HepG2 (cell line): ENCODE measurements around the gene MCF2L. TPM values are rescaled to one million over a fixed set of nuclear protein-coding genes. Genes with fewer than 3 reads are reported as not detected.

Experiments used
- NFRKB ChIP-seq: fragments of 450-650 bp; IDR thresholded peaks from 2 replicates; pipeline ENCODE4 v1.6.1; 2017
- TRIM22 ChIP-seq: fragments of 450-650 bp; IDR thresholded peaks from 2 replicates; pipeline ENCODE4 v1.6.1; 2017
- ZBTB2 ChIP-seq: sonication (generic); formaldehyde crosslinking; IDR thresholded peaks from 2 replicates; pipeline ENCODE4 v1.8.0; 2022; ENCODE audit warnings: low read depth, missing genetic modification reagents
- ZBTB4 ChIP-seq: sonication (generic); formaldehyde crosslinking; IDR thresholded peaks from 2 replicates; pipeline ENCODE4 v1.4.0; 2020; ENCODE audit warnings: missing genetic modification reagents, mild to moderate bottlenecking, borderline replicate concordance
- ZNF207 ChIP-seq: fragments of 450-650 bp; IDR thresholded peaks from 2 replicates; pipeline ENCODE4 v1.6.1; 2016; ENCODE audit warnings: antibody characterized with exemption, borderline replicate concordance
- ZNF552 ChIP-seq: sonication (generic); formaldehyde crosslinking; IDR thresholded peaks from 2 replicates; pipeline ENCODE4 v1.9.0; 2022; ENCODE audit warnings: missing genetic modification reagents, mild to moderate bottlenecking, borderline replicate concordance
- ZNF557 ChIP-seq: sonication (generic); formaldehyde crosslinking; IDR thresholded peaks from 2 replicates; pipeline ENCODE4 v1.4.0; 2020; ENCODE audit warnings: missing genetic modification reagents
- ZNF639 ChIP-seq: conservative IDR thresholded peaks from 2 replicates; pipeline ENCODE4 v1.6.1; 2018; ENCODE audit warnings: missing genetic modification reagents
- ZNF737 ChIP-seq: sonication (generic); formaldehyde crosslinking; IDR thresholded peaks from 2 replicates; pipeline ENCODE4 v1.5.0; 2020; ENCODE audit warnings: missing genetic modification reagents, mild to moderate bottlenecking, borderline replicate concordance
- polyA plus RNA-seq, 8 experiments: library from polyadenylated mRNA; depleted of rRNA in 3 of 8; stranded (reverse) in 7 of 8; unstranded in 1 of 8; fragments of >200 nt; fragmentation: Illumina TruSeq in 4 of 8; extraction: Trizol in 4 of 8; gene quantifications; 2 replicates each; pipeline versions ENCODE4 v1.2.1 to v1.2.3, GENCODE V29; 2011 to 2016; ENCODE audit warnings: low read depth in 4 of 8, missing spikeins in 1 of 8, mixed read lengths in 1 of 8; ENCODE audit not compliant: insufficient read depth in 1 of 8
- total RNA-seq, 5 experiments: library from RNA; depleted of rRNA; stranded (reverse); fragments of >200 nt; fragmentation: Illumina TruSeq; extraction: Trizol; gene quantifications; 2 replicates each; pipeline ENCODE4 v1.2.3, GENCODE V29; 2016; ENCODE audit warnings: low read depth in 1 of 5
- TF ChIP-seq, protein P1 (sequence below): sonication (generic); formaldehyde crosslinking; IDR thresholded peaks from 2 replicates; pipeline ENCODE4 v1.4.0; 2020; ENCODE audit warnings: low read depth, missing genetic modification reagents
- TF ChIP-seq, protein P2 (sequence below): IDR thresholded peaks from 2 replicates; pipeline ENCODE4 v1.6.1; 2016; ENCODE audit warnings: missing genetic modification reagents, missing compliant biosample characterization
- TF ChIP-seq, protein P3 (sequence below): sonication (generic); formaldehyde crosslinking; conservative IDR thresholded peaks from 2 replicates; pipeline ENCODE4 v1.8.1; 2023; ENCODE audit warnings: missing genetic modification reagents
- TF ChIP-seq, protein P4 (sequence below): sonication (generic); formaldehyde crosslinking; IDR thresholded peaks from 2 replicates; pipeline ENCODE4 v1.5.0; 2020; ENCODE audit warnings: missing genetic modification reagents

The MCF2L gene
- total and polyA plus RNA-seq, 2 of the 13 experiments (the other 11 are each of a cell fraction or from before 2014, with no cell fraction given) = 19.4 to 28.4 TPM

- TF ChIP-seq, protein P1, sequence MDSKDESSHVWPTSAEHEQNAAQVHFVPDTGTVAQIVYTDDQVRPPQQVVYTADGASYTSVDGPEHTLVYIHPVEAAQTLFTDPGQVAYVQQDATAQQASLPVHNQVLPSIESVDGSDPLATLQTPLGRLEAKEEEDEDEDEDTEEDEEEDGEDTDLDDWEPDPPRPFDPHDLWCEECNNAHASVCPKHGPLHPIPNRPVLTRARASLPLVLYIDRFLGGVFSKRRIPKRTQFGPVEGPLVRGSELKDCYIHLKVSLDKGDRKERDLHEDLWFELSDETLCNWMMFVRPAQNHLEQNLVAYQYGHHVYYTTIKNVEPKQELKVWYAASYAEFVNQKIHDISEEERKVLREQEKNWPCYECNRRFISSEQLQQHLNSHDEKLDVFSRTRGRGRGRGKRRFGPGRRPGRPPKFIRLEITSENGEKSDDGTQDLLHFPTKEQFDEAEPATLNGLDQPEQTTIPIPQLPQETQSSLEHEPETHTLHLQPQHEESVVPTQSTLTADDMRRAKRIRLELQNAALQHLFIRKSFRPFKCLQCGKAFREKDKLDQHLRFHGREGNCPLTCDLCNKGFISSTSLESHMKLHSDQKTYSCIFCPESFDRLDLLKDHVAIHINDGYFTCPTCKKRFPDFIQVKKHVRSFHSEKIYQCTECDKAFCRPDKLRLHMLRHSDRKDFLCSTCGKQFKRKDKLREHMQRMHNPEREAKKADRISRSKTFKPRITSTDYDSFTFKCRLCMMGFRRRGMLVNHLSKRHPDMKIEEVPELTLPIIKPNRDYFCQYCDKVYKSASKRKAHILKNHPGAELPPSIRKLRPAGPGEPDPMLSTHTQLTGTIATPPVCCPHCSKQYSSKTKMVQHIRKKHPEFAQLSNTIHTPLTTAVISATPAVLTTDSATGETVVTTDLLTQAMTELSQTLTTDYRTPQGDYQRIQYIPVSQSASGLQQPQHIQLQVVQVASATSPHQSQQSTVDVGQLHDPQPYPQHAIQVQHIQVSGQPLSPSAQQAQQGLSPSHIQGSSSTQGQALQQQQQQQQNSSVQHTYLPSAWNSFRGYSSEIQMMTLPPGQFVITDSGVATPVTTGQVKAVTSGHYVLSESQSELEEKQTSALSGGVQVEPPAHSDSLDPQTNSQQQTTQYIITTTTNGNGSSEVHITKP (CRISPR knock-in tag) = peak; percentile 72; the same call in 1 of the 2 replicates
- TF ChIP-seq ZBTB2 (CRISPR knock-in tag) = no peak
- TF ChIP-seq NFRKB = no peak
- peak; percentile 56; the same call in 1 of the 2 replicates for TF ChIP-seq ZBTB4 (CRISPR knock-in tag)
- no peak for TF ChIP-seq ZNF207
- no peak for TF ChIP-seq ZNF737 (CRISPR knock-in tag)
- TF ChIP-seq ZNF552 = peak; percentile 64; the same call in 1 of the 2 replicates
- no peak for TF ChIP-seq TRIM22
- TF ChIP-seq, protein P2, sequence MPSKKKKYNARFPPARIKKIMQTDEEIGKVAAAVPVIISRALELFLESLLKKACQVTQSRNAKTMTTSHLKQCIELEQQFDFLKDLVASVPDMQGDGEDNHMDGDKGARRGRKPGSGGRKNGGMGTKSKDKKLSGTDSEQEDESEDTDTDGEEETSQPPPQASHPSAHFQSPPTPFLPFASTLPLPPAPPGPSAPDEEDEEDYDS (CRISPR knock-in tag) = peak; percentile 87
- peak; percentile 79 for TF ChIP-seq ZNF639 (CRISPR knock-in tag)
- TF ChIP-seq, protein P3, sequence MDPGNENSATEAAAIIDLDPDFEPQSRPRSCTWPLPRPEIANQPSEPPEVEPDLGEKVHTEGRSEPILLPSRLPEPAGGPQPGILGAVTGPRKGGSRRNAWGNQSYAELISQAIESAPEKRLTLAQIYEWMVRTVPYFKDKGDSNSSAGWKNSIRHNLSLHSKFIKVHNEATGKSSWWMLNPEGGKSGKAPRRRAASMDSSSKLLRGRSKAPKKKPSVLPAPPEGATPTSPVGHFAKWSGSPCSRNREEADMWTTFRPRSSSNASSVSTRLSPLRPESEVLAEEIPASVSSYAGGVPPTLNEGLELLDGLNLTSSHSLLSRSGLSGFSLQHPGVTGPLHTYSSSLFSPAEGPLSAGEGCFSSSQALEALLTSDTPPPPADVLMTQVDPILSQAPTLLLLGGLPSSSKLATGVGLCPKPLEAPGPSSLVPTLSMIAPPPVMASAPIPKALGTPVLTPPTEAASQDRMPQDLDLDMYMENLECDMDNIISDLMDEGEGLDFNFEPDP (CRISPR knock-in tag) = no peak
- TF ChIP-seq, protein P4, sequence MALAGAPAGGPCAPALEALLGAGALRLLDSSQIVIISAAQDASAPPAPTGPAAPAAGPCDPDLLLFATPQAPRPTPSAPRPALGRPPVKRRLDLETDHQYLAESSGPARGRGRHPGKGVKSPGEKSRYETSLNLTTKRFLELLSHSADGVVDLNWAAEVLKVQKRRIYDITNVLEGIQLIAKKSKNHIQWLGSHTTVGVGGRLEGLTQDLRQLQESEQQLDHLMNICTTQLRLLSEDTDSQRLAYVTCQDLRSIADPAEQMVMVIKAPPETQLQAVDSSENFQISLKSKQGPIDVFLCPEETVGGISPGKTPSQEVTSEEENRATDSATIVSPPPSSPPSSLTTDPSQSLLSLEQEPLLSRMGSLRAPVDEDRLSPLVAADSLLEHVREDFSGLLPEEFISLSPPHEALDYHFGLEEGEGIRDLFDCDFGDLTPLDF (CRISPR knock-in tag) = no peak
- TF ChIP-seq ZNF557 (CRISPR knock-in tag) = peak; percentile 94; the same call in 1 of the 2 replicates
These were observed 170.0 kb downstream of the MCF2L start (continued) for GRCh38 chr13:113138792-113139551.
